ENCODE measurements around the gene GRM7.
"Not testable (repeated sequence)": the region's sequence is repeated elsewhere in the genome, so short reads cannot be mapped to it uniquely, and the experiment has no call there.

The GRM7 gene

GRCh38 chr3:6860954-6861624 lies at the start of gene GRM7:
GRM7 (plus strand) TSS chr3:6861115.
- no peak for DNase-seq

- DNase-seq = no peak
These were observed 39.5 kb upstream of the GRM7 start for GRCh38 chr3:6821411-6821810.

DNA sequence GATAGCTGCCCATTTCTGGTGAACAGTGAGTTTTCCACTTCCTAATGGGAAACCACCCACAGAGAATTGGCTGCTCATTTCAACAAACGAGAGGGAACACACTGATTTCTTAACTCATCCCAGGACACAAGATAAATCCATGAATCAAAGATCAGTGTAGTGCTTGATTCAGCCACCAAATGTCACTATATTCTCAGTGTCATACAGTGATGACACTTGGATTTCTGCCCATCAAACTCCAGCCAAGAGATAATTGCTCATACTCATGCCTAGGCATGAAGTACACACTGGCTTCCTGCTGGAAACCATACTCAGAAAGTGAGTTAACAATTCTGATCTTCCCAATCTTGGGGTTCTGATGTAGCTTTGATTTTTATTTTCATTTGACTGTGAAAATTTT lies 35.4 kb upstream of the GRM7 start:
- no peak for DNase-seq

GRCh38 chr3:6827453-6827852 lies 33.5 kb upstream of the GRM7 start:
- no peak for DNase-seq

- DNase-seq = no peak
These were observed 16.2 kb upstream of the GRM7 start for GRCh38 chr3:6844723-6845122.

GRCh38 chr3:6854184-6854583 lies 6.7 kb upstream of the GRM7 start:
- DNase-seq = no peak

- no peak for DNase-seq
These were observed 3.4 kb upstream of the GRM7 start for GRCh38 chr3:6857510-6857909.

- DNase-seq = no peak
These were observed 564 bp upstream of the GRM7 start for GRCh38 chr3:6860149-6860953.

- no peak for DNase-seq
These were observed 698 bp downstream of the GRM7 start for GRCh38 chr3:6861625-6862000.

DNA sequence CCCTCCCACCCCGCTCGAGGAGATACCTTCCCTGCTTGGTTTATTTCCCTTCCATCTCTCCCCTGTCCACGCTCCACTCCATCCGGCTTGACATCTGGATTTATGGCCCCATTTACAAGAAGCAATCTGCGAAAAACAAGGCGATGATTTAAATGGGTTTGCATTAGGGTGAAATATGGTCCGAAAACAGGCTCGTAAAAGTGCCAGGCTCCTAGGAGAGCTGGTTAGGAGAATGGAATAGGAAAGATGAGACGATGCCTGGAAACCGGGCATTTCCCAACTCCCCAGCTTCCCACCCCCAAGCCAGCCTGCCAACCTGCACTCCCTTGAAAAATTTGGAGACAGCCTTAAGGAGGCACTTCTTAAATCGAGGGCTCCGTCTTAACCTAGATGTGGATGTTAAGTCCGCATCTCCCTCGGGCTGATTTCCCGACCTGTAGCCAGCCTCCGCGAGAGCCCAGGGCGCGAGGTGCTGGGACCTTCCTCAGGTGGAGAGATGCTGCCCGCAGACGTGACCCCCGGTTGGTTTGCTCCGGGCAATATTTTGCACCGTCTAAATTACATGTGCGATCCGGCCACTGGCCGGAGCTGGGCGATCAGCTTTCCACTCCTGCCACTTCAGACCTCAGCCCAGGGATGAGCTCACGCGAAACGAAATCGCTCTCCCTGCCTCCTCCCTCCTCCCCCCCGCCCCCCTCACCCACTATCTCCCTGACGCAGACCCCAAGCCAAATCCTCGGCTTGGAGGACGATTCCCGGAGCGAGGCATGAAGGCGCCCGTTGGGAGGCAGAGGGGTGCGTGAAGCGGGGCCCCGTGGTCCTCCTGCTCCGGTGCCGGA lies 1.3 kb downstream of the GRM7 start:
- no peak for DNase-seq

- no peak for DNase-seq
These were observed 1.9 kb downstream of the GRM7 start for GRCh38 chr3:6862880-6863195.

- no peak for DNase-seq
These were observed 6.4 kb downstream of the GRM7 start for GRCh38 chr3:6867269-6867668.

DNA sequence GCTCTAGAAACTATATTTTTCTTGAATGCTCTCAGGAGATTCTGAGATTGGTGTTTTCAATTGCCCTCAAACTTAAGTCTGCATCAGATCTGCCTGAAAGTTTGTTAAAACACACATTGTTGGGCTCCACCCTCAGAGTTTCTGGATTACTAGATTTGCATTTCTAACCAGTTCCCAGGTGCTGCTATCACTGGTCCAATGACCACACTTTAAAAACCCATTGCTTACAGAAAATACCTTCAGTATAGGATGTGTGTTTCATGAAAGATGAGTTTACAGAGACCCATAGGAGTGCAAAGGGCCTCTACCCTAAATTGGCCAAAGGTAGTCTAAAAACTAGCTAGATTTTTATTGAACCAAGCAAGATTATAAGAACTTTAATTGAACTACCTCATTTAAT lies 17.8 kb downstream of the GRM7 start:
- no peak for DNase-seq

DNA sequence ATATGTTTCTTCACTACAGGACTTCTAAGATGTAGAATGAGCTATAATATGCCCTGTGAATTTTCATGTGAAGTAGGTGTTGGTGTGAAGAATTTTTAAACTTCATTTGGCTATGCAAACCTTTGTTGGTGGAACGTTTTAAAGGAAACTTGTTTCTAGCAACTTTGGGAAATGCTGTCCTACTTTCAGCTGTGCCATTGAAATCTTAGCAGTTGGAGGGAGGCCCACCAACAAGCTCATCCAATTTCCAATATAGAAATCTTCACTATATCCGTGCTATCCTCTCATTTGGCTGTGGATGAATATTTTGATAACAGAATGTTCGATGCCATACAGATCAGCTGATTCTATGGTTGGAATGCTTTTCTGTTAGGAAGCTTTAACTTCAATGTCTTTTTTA lies 51.3 kb downstream of the GRM7 start:
- no peak for DNase-seq

- DNase-seq = no peak
These were observed 55.0 kb downstream of the GRM7 start for GRCh38 chr3:6915898-6916297.

DNA sequence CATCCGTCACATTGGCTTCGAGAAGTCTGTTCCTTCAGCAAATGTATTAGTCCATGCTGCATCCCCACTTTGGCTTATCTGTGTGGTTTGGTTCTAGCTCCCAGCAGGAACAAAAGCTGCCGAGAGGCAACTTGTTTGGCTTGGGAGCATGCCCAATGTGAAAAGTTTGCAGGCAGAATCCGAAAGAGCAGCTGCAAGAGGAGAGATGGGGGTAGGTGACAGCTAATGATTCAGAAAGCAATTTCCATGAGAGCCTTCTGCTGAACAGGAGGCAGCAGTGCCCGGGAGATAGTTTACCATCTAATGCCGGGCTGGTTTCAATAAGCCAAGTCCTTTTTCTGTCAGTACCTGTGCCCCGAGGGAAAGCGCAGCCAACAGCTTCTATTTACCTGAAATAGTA lies 60.2 kb downstream of the GRM7 start:
- no peak for DNase-seq

- DNase-seq = no peak
These were observed 61.0 kb downstream of the GRM7 start for GRCh38 chr3:6921876-6922275.

DNA sequence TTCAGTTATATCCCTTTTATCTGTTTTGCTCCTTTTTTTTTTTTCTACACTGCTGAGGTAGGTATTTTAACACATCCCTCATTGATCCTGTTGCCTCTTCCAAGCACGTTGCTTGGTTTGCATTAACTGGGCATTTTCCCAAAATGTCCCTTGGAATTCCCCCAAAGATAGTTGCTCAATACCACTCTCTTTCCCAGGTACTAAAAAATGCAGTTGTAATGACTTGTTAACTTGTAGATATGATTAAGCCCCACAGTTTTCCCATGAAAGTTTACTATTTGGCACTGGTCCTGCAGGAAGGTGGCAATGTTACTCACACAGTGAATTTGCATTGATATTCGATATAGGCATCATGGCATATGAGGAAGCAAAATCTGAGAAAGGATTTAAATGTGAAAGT lies 67.1 kb downstream of the GRM7 start:
- no peak for DNase-seq

- no peak for DNase-seq
These were observed 69.0 kb downstream of the GRM7 start for GRCh38 chr3:6929918-6930317.

- not testable (repeated sequence) for DNase-seq
These were observed 74.5 kb downstream of the GRM7 start for GRCh38 chr3:6935418-6935817.

- no peak for DNase-seq
These were observed 75.1 kb downstream of the GRM7 start for GRCh38 chr3:6935970-6936369.

DNA sequence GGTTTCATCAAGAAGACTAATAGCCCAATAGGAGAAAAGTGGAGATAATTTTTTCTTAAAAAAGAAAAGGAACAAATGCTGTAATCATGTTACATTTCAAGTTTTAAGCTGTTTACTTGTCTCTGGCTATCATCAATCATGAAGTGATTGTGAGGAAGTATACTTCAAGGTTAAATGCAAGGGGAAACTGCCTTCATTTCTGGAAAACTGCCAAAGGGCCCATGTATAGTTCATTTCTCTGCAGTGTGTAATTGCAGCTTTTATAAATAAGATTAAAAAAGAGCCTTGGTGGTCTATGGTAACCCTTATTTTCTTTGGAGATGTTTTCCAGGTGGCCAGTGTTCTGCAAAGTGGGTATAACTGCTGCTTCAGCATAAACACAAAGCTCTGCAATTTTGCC lies 101.9 kb downstream of the GRM7 start:
- no peak for DNase-seq

- no peak for DNase-seq
These were observed 105.0 kb downstream of the GRM7 start for GRCh38 chr3:6965881-6966280.

DNA sequence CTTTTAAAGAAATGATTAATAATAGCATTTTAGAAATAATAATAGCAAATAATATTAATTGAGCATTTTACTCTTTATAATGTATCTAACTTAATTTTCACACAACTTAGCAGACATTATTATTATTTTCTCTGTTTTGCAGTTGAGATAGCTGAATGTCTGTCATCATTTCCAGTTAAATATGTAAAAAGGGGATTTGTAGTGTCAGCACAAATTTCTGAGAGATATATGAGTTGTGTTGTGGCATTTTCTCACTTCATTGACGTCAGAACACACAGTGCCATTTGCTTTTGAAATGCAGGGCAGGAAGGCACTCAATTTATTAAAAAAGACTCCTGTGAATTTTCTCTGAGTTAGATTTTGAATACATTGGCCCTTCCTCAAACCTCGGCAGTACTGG lies 111.0 kb downstream of the GRM7 start:
- DNase-seq = no peak
